HL-60 (cell line): ENCODE measurements around the gene VSTM2L.

Source experiments
- DNase-seq, 2 experiments: peaks; one replicate each; pipeline ENCODE4 v3.0.0-alpha.2; 2010 to 2020; ENCODE audit warnings: low read depth in 1 of 2, low spot score in 1 of 2
- H3K27ac ChIP-seq: fragments of 250-450 bp; sonication (Bioruptor Pico); replicated peaks from 2 replicates; pipeline ENCODE4 v1.5.1; 2020; ENCODE audit warnings: mild to moderate bottlenecking, moderate library complexity
- H3K27me3 ChIP-seq: fragments of 250-450 bp; sonication (Bioruptor Pico); 2 replicates; pipeline ENCODE4 v1.5.1; 2021; ENCODE audit warnings: mild to moderate bottlenecking, moderate library complexity; ENCODE audit not compliant: insufficient read depth, poor library complexity, severe bottlenecking
- H3K4me3 ChIP-seq: replicated peaks from 2 replicates; pipeline ENCODE4 v1.5.1; 2011; ENCODE audit warnings: mild to moderate bottlenecking, control low read depth, low read length; ENCODE audit not compliant: insufficient read depth
- CTCF ChIP-seq: IDR thresholded peaks from one replicate; pipeline ENCODE4 v1.5.1; 2011; ENCODE audit warnings: low read length, control low read depth, inconsistent platforms; ENCODE audit not compliant: insufficient read depth
- GABPA ChIP-seq: IDR thresholded peaks from 2 replicates; pipeline ENCODE4 v1.6.1; 2012; ENCODE audit warnings: low read depth
- POLR2AphosphoS5 ChIP-seq: IDR thresholded peaks from 2 replicates; pipeline ENCODE4 v1.6.1; 2012; ENCODE audit warnings: low read depth
- SPI1 ChIP-seq: IDR thresholded peaks from 2 replicates; pipeline ENCODE4 v1.6.1; 2012; ENCODE audit warnings: low read depth, mild to moderate bottlenecking, borderline replicate concordance
- TF ChIP-seq, protein P1 (sequence below): IDR thresholded peaks from 2 replicates; pipeline ENCODE4 v1.6.1; 2012; ENCODE audit warnings: low read depth; ENCODE audit not compliant: insufficient replicate concordance

The VSTM2L gene

GRCh38 chr20:37888641-37889040 lies 14.3 kb upstream of the VSTM2L start:
- TF ChIP-seq GABPA, result no peak
- Histone ChIP-seq H3K4me3 (no peak overlapping the region), H3K27me3 (no peaks in the 10 kb centered on the region), H3K27ac (no peak overlapping the region)
- no peak for DNase-seq

GRCh38 chr20:37890108-37890507 lies 12.8 kb upstream of the VSTM2L start:
- Histone ChIP-seq H3K27ac (no peak overlapping the region), H3K4me3 (no peak overlapping the region), H3K27me3 (no peaks in the 10 kb centered on the region)
- TF ChIP-seq SPI1 (no peak), GABPA (no peak), POLR2AphosphoS5 (no peak), CTCF (no peak)
- TF ChIP-seq, protein P1, sequence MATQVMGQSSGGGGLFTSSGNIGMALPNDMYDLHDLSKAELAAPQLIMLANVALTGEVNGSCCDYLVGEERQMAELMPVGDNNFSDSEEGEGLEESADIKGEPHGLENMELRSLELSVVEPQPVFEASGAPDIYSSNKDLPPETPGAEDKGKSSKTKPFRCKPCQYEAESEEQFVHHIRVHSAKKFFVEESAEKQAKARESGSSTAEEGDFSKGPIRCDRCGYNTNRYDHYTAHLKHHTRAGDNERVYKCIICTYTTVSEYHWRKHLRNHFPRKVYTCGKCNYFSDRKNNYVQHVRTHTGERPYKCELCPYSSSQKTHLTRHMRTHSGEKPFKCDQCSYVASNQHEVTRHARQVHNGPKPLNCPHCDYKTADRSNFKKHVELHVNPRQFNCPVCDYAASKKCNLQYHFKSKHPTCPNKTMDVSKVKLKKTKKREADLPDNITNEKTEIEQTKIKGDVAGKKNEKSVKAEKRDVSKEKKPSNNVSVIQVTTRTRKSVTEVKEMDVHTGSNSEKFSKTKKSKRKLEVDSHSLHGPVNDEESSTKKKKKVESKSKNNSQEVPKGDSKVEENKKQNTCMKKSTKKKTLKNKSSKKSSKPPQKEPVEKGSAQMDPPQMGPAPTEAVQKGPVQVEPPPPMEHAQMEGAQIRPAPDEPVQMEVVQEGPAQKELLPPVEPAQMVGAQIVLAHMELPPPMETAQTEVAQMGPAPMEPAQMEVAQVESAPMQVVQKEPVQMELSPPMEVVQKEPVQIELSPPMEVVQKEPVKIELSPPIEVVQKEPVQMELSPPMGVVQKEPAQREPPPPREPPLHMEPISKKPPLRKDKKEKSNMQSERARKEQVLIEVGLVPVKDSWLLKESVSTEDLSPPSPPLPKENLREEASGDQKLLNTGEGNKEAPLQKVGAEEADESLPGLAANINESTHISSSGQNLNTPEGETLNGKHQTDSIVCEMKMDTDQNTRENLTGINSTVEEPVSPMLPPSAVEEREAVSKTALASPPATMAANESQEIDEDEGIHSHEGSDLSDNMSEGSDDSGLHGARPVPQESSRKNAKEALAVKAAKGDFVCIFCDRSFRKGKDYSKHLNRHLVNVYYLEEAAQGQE, result no peak
- no peak for DNase-seq

DNA sequence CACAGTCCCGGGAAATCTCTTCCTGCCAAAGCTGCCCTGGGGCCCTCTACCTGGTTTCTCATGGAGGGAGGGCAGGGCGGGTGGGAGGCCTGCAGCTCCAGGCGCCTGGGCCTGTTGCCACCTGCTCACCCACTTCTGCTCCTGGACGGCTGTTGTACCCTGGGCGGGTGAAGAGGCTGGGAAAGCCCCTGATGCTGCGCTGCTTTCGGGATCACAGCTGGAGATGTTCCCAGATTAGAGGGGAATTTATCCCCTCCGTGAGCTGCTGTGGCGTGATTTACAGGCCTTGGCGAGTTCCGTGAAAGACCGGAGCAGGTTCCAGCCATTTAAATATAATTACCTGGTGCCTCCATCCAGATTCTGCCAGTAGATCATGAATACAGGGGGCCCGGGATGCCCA lies 12.3 kb upstream of the VSTM2L start:
- TF ChIP-seq SPI1, result no peak
- TF ChIP-seq, protein P1, result no peak
- no peak for TF ChIP-seq POLR2AphosphoS5
- TF ChIP-seq GABPA, result no peak

DNA sequence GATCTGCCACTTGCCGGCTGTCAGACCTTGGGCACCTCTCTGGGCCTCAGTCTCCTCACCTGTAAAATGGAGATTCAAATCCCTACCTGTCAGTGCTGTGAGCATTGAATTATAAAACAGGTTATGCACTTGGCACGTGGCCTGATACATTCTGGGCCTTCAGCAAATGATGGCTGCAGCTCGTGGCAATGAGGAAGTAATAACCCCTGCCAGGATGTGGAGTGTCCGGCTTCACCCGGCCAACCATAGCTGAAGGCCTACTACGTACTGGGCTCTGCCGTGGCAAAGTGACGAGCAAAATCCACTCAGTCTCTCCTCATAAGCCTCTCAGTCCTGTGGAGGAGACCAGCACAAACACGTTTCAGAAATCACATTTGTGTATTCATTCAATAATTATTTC lies 10.9 kb upstream of the VSTM2L start:
- H3K27me3 ChIP-seq, result no peaks in the 10 kb centered on the region
- H3K27ac ChIP-seq, result no peak overlapping the region
- TF ChIP-seq SPI1 (no peak), CTCF (no peak), GABPA (no peak), POLR2AphosphoS5 (no peak)
- TF ChIP-seq, protein P1, result no peak
- no peak overlapping the region for H3K4me3 ChIP-seq
- no peak for DNase-seq

More for the DNA sequence above, 12.3 kb upstream of the VSTM2L start:
- DNase-seq, result no peak
- H3K27me3 ChIP-seq, result no peaks in the 10 kb centered on the region
- no peak overlapping the region for H3K27ac ChIP-seq
- no peak overlapping the region for H3K4me3 ChIP-seq
